ENCODE results near the gene SLX4IP.

GRCh38 chr20:10427060-10427692, 7.9 kb upstream of the SLX4IP start:
- peak; percentile 22 to 77 (median 67) for TF ChIP-seq CTCF (IDR thresholded peaks at IDR 0.05)
- TF ChIP-seq POLR2AphosphoS5 (IDR thresholded peaks at IDR 0.05), result no peak

All from prostate gland (tissue), 2 donors.